MCF 10A (cell line): Measurements from ENCODE around the gene PLA2G4F. TPM values are rescaled to one million over a fixed set of nuclear protein-coding genes. Genes with fewer than 3 reads are reported as not detected.

ENCODE experiments used
- BruUV-seq: library from RNA; stranded (reverse); fragments of 400-500 nt; replicated peaks from 2 replicates; lab custom pipeline; 2021; lab: Mats Ljungman, UMichigan
- CTCF ChIA-PET: fragments of 300-600 bp; sonication (Branson Sonifier 250); formaldehyde crosslinking; extraction: SDS; loops from one replicate; lab custom pipeline; 2021; ENCODE audit warnings: antibody characterized with exemption, inconsistent platforms; lab: Yijun Ruan, JAX
- POLR2A ChIA-PET: fragments of 300-600, 350-650 bp; sonication (Branson Sonifier 250); formaldehyde crosslinking; extraction: SDS; loops from one replicate; lab custom pipeline; 2020; ENCODE audit warnings: antibody characterized with exemption, inconsistent platforms; lab: Yijun Ruan, JAX
- DNase-seq: peaks from one replicate; pipeline ENCODE4 v3.0.0-alpha.2; 2018; ENCODE audit not compliant: unreplicated experiment
- H3K27ac Mint-ChIP-seq: one replicate; pipeline ENCODE4 v1.8.0; 2022; ENCODE audit warnings: mild to moderate bottlenecking, low read depth, mixed read lengths; ENCODE audit not compliant: unreplicated experiment
- H3K27me3 Mint-ChIP-seq: one replicate; pipeline ENCODE4 v1.8.0; 2022; ENCODE audit warnings: mixed read lengths; ENCODE audit not compliant: insufficient read depth, unreplicated experiment
- H3K36me3 Mint-ChIP-seq: one replicate; pipeline ENCODE4 v1.8.0; 2022; ENCODE audit warnings: mild to moderate bottlenecking, moderate library complexity, mixed read lengths; ENCODE audit not compliant: insufficient read depth, unreplicated experiment
- H3K4me1 Mint-ChIP-seq: one replicate; pipeline ENCODE4 v1.8.0; 2022; ENCODE audit warnings: mixed read lengths; ENCODE audit not compliant: insufficient read depth, unreplicated experiment
- H3K4me3 Mint-ChIP-seq: one replicate; pipeline ENCODE4 v1.8.0; 2022; ENCODE audit warnings: mild to moderate bottlenecking, moderate library complexity, mixed read lengths; ENCODE audit not compliant: unreplicated experiment
- H3K9me3 Mint-ChIP-seq: one replicate; pipeline ENCODE4 v1.8.0; 2022; ENCODE audit warnings: mixed read lengths; ENCODE audit not compliant: unreplicated experiment
- intact Hi-C: fragments of 100-400 bp; cut with micrococcal nuclease; formaldehyde crosslinking; loops from 2 replicates; pipeline ENCODE4 v1.14.1; 2022
- total RNA-seq: library from RNA; stranded (reverse); gene quantifications from 2 replicates; pipeline ENCODE4 v1.2.3, GENCODE V29; 2022
- TF ChIP-seq, protein P1 (sequence below): fragments of 200-600 bp; IDR thresholded peaks from one replicate; pipeline ENCODE4 v1.8.0; 2022; ENCODE audit warnings: antibody characterized with exemption, mild to moderate bottlenecking; ENCODE audit not compliant: unreplicated experiment

Gene PLA2G4F
- total RNA-seq, 1 experiment from 2014 or later: 0.30 TPM

DNA sequence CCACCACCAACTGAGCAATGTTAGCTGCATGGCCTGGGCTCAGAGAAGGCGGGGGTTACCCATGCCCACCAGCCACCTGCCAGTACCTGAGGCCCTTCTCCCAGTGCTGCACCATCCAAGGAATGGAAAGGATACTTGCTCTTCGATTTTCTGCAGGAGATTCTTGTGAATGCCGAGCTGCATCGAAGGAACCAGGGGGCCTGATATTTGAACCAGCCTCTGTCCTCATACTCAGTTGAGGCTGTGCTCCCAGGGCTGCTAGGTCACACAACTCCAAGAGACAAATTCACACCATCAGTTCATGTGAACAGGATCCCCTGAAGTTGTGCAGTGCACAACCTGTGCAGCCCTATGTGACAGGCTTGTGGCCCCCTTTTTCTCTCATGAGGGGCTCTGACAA is 18.0 kb downstream of the PLA2G4F start:
- no peak for DNase-seq
- POLR2A ChIA-PET: interaction anchor here (0.6 to 3.1 kb wide), 11 partner anchors 8 to 353 kb away, joined by 3 to 13 read pairs (median 3); partner anchors contain the start of gene PLA2G4F

GRCh38 chr15:42137461-42138261 is 18.8 kb downstream of the PLA2G4F start:
- Mint-ChIP-seq H3K36me3 (no peaks in the 10 kb centered on the region), H3K9me3 (no peaks in the 10 kb centered on the region), H3K27ac (no peak overlapping the region), H3K27me3 (peaks cover 20% of the 10 kb centered on the region), H3K4me1 (peaks cover 5% of the 10 kb centered on the region), H3K4me3 (no peak overlapping the region)
- ChIA-PET CTCF (interaction anchor here (0.5 to 8.4 kb wide), 30 partner anchors 8 to 650 kb away, joined by 3 to 127 read pairs (median 4); partner anchors contain the start of genes MAPKBP1, PLA2G4D and PLA2G4F), POLR2A (interaction anchor here (0.8 to 3.1 kb wide), 8 partner anchors 14 to 80 kb away, joined by 3 to 13 read pairs (median 3); partner anchors contain the start of gene PLA2G4F)
- peak; percentile 76 for DNase-seq
- no TSS peak for BruUV-seq
- intact Hi-C loops: loop anchor here (1.0 kb wide), 1 partner anchor 53 kb away; no protein-coding TSS in a partner anchor
- TF ChIP-seq, protein P1, sequence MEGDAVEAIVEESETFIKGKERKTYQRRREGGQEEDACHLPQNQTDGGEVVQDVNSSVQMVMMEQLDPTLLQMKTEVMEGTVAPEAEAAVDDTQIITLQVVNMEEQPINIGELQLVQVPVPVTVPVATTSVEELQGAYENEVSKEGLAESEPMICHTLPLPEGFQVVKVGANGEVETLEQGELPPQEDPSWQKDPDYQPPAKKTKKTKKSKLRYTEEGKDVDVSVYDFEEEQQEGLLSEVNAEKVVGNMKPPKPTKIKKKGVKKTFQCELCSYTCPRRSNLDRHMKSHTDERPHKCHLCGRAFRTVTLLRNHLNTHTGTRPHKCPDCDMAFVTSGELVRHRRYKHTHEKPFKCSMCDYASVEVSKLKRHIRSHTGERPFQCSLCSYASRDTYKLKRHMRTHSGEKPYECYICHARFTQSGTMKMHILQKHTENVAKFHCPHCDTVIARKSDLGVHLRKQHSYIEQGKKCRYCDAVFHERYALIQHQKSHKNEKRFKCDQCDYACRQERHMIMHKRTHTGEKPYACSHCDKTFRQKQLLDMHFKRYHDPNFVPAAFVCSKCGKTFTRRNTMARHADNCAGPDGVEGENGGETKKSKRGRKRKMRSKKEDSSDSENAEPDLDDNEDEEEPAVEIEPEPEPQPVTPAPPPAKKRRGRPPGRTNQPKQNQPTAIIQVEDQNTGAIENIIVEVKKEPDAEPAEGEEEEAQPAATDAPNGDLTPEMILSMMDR: peak; percentile 66

More for the DNA sequence above, 18.0 kb downstream of the PLA2G4F start:
- Mint-ChIP-seq H3K36me3 (no peaks in the 10 kb centered on the region), H3K27me3 (peaks cover 20% of the 10 kb centered on the region), H3K27ac (no peak overlapping the region), H3K9me3 (no peaks in the 10 kb centered on the region), H3K4me1 (peaks cover 5% of the 10 kb centered on the region), H3K4me3 (no peak overlapping the region)
- CTCF ChIA-PET: interaction anchor here (0.6 to 8.4 kb wide), 26 partner anchors 9 to 711 kb away, joined by 3 to 127 read pairs (median 4); partner anchors contain the start of genes MAPKBP1, PLA2G4D and PLA2G4F
- BruUV-seq: no TSS peak
- intact Hi-C loops: no loop called here
- TF ChIP-seq, protein P1: no peak

GRCh38 chr15:42136513-42136912 is 19.9 kb downstream of the PLA2G4F start:
- Mint-ChIP-seq H3K4me1 (peaks cover 5% of the 10 kb centered on the region), H3K4me3 (no peak overlapping the region), H3K36me3 (no peaks in the 10 kb centered on the region), H3K9me3 (no peaks in the 10 kb centered on the region), H3K27me3 (peaks cover 20% of the 10 kb centered on the region), H3K27ac (no peak overlapping the region)
- DNase-seq: no peak
- no TSS peak for BruUV-seq
- intact Hi-C loops: no loop called here
- POLR2A ChIA-PET: interaction anchor here (1.4 kb wide), 1 partner anchor 15 kb away, joined by 3 read pairs; no protein-coding TSS in a partner anchor
- CTCF ChIA-PET: interaction anchor here (0.7 to 8.4 kb wide), 10 partner anchors 10 to 146 kb away, joined by 4 to 127 read pairs (median 10); partner anchors contain the start of gene PLA2G4D
- TF ChIP-seq, protein P1: no peak

- no TSS peak for BruUV-seq
- ChIA-PET CTCF (interaction anchor here (0.5 to 8.4 kb wide), 16 partner anchors 10 to 355 kb away, joined by 3 to 127 read pairs (median 6); partner anchors contain the start of gene PLA2G4D), POLR2A (interaction anchor here (1.2 to 1.9 kb wide), 3 partner anchors 17 to 70 kb away, joined by 3 to 5 read pairs (median 5); no protein-coding TSS in a partner anchor)
- peaks cover 5% of the 10 kb centered on the region for H3K4me1 Mint-ChIP-seq
- no peak for DNase-seq
- peaks cover 20% of the 10 kb centered on the region for H3K27me3 Mint-ChIP-seq
- H3K4me3 Mint-ChIP-seq: no peak overlapping the region
- no peaks in the 10 kb centered on the region for H3K36me3 Mint-ChIP-seq
- TF ChIP-seq, protein P1: no peak
- H3K9me3 Mint-ChIP-seq: no peaks in the 10 kb centered on the region
- H3K27ac Mint-ChIP-seq: no peak overlapping the region
- intact Hi-C loops: no loop called here
Measured at GRCh38 chr15:42135351-42135750, 21.1 kb downstream of the PLA2G4F start.
